ENCODE measurements around the gene RND3.

The RND3 gene

DNA sequence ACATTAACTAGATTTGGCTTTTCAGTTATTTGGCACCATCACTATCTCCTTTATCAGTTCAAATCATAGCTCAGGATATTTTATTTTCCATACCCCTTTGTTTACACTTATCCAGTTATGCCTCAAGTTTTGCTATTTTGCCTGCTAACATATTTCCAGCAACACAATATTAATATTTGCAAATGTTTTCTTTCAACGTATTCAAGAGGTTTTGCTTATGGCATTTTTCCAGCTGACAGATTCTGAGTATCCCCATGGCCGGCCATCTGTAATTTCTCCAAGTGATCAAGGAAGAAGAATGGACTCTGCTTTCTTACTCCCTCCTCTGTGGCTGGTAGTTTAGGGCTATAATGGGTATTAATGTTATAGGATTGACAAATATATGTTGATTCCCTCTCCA is 49.4 kb downstream of the RND3 start:
- TF ChIP-seq, protein P1, sequence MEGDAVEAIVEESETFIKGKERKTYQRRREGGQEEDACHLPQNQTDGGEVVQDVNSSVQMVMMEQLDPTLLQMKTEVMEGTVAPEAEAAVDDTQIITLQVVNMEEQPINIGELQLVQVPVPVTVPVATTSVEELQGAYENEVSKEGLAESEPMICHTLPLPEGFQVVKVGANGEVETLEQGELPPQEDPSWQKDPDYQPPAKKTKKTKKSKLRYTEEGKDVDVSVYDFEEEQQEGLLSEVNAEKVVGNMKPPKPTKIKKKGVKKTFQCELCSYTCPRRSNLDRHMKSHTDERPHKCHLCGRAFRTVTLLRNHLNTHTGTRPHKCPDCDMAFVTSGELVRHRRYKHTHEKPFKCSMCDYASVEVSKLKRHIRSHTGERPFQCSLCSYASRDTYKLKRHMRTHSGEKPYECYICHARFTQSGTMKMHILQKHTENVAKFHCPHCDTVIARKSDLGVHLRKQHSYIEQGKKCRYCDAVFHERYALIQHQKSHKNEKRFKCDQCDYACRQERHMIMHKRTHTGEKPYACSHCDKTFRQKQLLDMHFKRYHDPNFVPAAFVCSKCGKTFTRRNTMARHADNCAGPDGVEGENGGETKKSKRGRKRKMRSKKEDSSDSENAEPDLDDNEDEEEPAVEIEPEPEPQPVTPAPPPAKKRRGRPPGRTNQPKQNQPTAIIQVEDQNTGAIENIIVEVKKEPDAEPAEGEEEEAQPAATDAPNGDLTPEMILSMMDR (IDR thresholded peaks at IDR 0.05; ENCODE audit: low read depth, low read length) = no peak
- DNase-seq (ENCODE audit: low read depth in 2 of 2) = no peak
- H3K4me3 ChIP-seq (replicated peaks in 1 of 2; ENCODE audit: low read depth in 2 of 2, low read length in 2 of 2) = no peak overlapping the region

DNA sequence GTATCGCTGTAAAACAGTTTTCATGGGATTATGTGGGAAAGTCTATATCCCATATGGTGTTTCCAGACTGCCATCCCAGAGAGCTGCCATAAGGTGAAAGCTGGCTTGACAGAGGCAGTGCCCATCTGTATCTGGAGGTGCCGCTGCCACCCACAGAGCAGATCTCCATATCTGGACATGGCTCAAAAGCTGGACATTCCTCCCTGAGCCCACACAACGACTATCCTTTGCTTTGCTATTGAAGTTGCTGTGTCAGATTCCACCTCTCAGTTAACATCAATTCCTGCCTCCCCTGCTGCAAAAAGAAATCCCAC is 55.2 kb downstream of the RND3 start:
- no peak overlapping the region for H3K4me3 ChIP-seq (replicated peaks in 1 of 2; ENCODE audit: low read depth in 2 of 2, low read length in 2 of 2)
- DNase-seq (ENCODE audit: low read depth in 2 of 2) = no peak
- TF ChIP-seq, protein P1 (IDR thresholded peaks at IDR 0.05; ENCODE audit: low read depth, low read length) = no peak

DNA sequence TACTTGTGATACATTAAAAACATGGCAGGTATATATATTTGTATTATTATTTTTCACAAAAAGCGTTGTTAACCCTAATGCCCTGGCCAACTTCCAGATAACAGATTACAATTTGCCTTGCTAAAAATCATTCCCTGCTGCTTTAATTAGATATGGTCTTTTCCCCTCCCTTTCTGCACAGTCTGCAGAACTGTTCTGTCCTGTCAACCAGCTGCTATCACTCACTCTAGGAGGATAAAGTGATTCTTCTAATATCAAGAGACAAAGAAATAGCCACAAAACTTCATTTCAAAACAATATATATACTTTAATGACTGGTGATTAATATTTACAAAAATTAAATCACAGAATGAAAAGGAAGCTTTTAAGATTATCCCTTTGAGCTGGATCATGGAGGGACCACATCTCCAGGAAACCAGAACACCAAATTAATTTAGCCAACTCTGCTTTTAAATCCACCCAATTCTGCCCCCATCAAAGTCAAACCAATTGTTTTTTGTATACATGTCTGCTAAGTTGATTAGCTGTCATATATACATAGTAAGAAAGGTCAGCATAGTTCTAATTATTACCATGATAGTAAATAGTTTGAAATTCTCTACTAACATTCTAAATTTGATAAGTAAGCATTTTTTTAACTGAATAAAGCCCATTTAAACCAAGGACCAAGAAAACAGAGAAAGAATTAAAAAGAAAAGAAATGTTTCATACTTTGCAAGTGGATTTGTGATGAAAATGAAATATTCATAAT is 55.7 kb downstream of the RND3 start:
- H3K4me3 ChIP-seq (replicated peaks in 1 of 2; ENCODE audit: low read depth in 2 of 2, low read length in 2 of 2) = no peak overlapping the region
- TF ChIP-seq, protein P1 (IDR thresholded peaks at IDR 0.05; ENCODE audit: low read depth, low read length) = no peak
- DNase-seq (ENCODE audit: low read depth in 2 of 2) = no peak

GRCh38 chr2:150429384-150429961 is 58.0 kb downstream of the RND3 start:
- H3K4me3 ChIP-seq (replicated peaks in 1 of 2; ENCODE audit: low read depth in 2 of 2, low read length in 2 of 2) = no peak overlapping the region
- TF ChIP-seq, protein P1 (IDR thresholded peaks at IDR 0.05; ENCODE audit: low read depth, low read length) = no peak
- DNase-seq (ENCODE audit: low read depth in 2 of 2) = no peak

DNA sequence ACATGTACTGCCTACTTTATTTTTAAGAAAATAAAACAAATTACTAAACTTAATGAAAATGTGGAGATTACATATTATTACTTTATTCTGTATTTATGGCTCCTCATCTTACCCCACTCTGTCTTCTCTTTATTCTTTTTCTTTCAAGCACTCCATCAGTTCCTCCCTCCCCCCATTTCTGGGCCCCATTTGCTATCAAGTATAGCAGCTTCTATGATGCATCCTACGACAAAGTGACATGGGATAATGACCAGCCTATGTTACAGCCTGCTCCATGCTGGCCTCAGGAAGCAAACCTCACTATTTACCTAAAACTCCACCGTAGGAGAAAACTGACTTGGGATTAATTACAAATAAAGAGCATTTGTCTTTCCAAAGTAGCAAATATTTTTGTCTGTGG is 58.8 kb downstream of the RND3 start:
- TF ChIP-seq, protein P1 (IDR thresholded peaks at IDR 0.05; ENCODE audit: low read depth, low read length) = no peak

DNA sequence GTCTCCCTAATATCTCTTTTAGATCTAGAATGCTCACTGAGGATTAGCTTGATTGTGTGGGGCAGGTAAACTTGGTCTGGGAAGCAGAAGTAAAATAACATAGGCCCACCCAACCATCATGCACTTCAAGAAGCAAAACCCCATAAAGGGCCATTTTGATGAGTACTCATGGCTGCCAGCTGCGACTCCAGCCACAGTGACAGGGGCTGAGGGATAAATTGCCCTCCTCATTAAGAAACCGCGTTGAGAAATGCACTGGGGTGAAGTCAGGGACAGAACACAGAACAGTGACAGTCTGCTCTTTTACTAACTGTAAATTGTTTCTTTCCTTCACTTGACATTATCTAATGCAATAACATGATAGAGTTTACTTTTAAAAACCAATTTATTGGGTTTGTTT is 60.2 kb downstream of the RND3 start:
- DNase-seq (ENCODE audit: low read depth in 2 of 2) = no peak
- no peak overlapping the region for H3K4me3 ChIP-seq (replicated peaks in 1 of 2; ENCODE audit: low read depth in 2 of 2, low read length in 2 of 2)
- TF ChIP-seq, protein P1 (IDR thresholded peaks at IDR 0.05; ENCODE audit: low read depth, low read length) = no peak

More for the DNA sequence above, 58.8 kb downstream of the RND3 start:
- DNase-seq (ENCODE audit: low read depth in 2 of 2) = no peak
- no peak overlapping the region for H3K4me3 ChIP-seq (replicated peaks in 1 of 2; ENCODE audit: low read depth in 2 of 2, low read length in 2 of 2)
